GM18858 (cell line): Measurements from ENCODE around the gene APBA1.
"Not testable (repeated sequence)": the region's sequence is repeated elsewhere in the genome, so short reads cannot be mapped to it uniquely, and the experiment has no call there.

Source experiments
- ATAC-seq: cut with Tn5 transposase; IDR thresholded peaks from one replicate; pipeline ENCODE4 v1.9.1; 2021; ENCODE audit not compliant: unreplicated experiment

APBA1 gene

DNA sequence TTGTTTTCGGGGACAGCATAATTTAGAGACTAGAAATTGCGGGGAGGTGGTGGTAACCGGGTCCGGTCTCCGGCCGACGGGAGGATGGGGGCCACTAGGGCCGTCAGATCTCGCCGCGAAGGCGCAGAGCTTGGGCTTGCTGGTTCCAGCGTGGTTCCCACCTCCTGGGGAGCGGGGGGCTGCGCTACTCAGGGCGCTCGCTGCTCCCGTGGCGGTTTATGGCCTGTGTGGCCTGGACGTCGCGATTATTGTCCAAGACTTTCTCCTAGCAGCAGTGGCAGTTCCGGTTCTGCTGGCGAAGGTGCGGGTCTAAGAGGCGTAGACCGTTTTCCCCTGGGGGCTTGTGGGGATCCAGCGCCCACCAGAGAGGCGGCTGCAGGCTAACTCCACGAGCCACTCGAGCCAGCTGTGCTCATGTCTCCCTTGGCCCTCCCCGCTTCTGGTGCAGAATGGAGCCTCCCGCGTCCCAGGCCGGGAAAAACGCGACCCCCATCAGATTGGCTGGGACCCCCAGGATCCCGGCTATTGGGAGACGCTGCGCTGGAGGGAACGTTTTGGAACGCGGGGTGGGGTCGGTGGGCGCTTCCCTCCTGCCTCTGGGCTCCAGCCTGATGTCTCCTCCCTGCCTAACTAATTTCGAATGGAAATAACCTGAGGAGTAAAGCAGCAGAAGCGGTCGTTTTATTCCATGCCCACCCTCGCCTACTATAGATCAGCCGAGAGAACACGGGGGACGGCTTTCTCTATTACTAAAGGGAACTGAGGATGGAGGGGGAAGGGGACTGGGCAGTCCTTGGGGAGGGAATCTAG lies 260.0 kb downstream of the APBA1 start:
- ATAC-seq = no peak

- no peak for ATAC-seq
Measured at GRCh38 chr9:69411246-69411645, 260.9 kb downstream of the APBA1 start.

DNA sequence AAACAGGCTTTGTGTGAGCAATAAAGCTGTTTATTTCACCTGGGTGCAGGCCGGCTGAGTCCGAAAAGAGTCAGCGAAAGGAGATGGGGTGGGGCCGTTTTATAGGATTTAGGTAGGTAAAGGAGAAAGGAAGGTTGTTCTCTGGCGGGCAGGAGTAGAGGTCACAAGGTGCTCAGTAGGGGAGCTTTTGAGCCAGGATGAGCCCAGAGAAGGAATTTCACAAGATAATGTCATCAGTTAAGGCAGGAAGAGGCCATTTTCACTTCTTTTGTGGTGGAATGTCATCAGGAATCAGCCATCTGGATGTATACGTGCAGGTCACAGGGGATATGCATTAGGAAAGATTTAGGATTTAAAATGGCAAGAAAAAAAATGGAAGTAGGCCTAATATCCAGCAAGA lies 262.2 kb downstream of the APBA1 start:
- not testable (repeated sequence) for ATAC-seq

DNA sequence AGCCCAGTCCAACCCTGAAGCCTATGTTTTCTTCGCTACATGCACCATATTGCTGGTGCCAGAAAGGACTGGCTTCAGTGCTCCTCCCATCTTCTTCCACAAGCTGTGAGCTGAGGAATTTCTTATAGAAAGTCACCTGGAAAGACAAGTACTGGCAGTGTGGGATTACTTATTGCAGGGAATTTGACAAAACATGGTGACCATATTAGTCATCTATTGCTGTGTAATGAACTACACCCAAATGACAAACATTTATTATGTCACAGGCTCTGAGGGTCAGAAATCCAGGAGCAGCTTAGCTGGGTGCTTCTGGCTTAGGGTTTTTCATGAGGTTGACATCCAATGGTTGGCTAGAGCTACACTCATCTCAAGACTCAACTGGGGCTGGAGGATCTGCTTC lies 271.7 kb downstream of the APBA1 start:
- no peak for ATAC-seq

DNA sequence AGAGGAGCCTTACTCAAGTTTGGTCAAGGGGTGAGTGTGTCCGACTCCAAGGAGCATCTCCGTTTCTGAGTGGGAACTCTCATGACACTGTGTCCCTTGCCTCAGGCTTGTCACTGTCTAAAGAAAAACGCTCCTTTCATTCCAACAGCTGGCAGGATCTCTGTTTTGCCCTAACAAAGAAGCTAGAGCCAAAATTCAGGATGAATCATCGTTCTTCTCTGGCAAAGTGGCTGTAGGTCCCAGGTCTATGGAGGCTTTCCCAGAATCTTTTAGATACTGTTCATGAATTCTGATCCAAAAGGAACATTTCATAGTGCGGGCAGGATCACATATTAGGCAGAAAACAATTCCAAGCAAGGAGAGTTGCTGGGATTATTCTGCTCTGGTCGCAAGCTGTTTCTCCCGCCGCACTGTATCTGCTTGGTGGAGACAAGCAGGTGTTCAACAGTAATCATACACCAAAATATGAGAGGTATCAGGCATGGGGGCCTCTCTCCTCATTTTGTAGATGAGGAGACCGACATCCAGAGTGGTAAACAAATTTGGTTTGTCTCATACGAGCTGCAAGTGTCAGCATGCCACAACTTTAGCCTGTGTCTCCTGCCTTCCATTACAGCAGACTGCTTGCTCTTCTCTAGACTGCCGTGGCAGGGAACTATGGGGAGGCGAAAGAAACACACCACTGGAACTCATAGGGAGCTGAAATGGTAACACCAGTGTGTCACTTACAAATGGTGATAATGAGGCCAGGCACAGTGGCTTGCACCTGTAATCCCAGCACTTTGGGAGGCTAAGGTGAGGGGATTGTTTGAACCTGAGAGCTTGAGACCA lies 274.6 kb downstream of the APBA1 start:
- no peak for ATAC-seq

GRCh38 chr9:69396759-69397158 lies 275.4 kb downstream of the APBA1 start:
- ATAC-seq = no peak

DNA sequence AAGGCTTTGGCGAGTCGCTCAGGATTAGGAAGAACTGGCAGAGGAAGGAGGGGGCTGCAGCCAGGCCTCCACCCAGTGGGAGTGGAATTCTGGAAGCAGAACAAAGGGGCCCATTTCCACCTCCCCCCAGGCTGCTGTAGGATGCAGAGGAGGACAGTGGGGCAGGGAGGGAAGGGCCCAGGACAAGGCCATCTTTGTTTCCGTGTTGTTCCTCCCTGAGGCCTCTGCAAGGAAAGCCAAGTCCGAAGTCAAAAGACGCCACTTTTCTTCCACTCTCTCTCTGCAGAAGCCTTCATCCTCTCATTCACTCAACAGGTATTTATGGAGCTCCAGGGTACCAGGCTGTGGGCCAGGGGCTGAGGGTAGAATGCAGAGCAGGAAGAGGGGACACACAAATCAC lies 276.5 kb downstream of the APBA1 start:
- ATAC-seq = no peak

DNA sequence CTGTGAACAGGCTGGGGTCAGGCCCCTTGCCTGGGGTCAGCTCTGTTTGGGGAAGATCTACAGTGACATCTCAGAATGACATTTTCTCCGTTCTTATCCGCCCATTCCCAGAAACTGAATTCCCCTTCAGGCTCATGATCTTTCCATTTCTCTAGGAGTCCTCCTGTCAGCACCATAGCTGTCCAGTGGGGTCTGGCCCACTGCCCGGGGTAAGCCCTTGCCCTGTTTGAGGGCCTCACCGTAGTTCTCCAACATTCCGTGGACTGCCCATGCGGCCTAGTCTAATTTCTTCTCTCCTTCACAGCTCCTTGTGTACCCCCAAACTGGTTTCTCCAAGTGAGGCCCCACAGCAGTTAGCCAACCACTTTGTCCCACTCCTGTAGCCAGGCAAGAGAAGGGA lies 278.7 kb downstream of the APBA1 start:
- no peak for ATAC-seq

DNA sequence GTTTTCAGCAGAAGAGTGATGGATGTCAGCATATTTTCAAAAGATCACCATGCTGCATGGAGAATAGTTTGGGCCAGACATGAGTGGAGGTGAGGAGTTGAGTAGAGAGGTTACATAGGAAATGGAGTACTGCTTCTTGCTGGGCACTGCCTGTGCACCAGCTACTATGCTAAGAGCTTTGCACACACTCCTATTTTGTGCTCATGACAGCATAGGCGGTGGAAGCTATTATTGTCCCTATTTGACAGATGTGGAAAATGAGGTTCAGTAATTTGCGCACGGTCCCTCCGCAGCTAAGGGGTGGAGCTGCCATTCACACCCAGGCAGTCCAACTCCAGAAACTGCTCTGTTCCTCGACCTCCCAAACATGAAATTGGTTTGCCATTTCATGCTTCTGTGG lies 279.3 kb downstream of the APBA1 start:
- ATAC-seq = no peak

DNA sequence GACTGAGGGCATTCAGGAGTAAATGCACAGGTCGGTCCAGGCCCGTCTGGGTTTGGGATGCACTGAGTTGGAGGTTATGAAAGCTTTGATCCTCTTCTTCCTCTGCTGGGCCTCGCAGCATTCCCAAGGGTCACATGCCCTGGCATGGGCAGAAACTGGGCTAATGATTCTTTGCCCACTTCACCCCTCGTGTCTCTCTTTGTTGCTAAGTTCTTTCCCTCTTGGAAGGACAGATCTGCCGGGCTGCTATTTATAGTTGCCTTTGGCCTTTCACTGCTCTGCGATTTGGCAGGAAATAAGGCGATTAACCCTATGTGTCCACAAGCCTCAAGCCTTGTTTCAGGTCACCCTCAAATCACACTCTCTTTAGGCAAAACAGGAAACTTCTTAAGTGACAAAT lies 280.2 kb downstream of the APBA1 start:
- ATAC-seq = no peak

- no peak for ATAC-seq
Measured at GRCh38 chr9:69391487-69391886, 280.7 kb downstream of the APBA1 start.

DNA sequence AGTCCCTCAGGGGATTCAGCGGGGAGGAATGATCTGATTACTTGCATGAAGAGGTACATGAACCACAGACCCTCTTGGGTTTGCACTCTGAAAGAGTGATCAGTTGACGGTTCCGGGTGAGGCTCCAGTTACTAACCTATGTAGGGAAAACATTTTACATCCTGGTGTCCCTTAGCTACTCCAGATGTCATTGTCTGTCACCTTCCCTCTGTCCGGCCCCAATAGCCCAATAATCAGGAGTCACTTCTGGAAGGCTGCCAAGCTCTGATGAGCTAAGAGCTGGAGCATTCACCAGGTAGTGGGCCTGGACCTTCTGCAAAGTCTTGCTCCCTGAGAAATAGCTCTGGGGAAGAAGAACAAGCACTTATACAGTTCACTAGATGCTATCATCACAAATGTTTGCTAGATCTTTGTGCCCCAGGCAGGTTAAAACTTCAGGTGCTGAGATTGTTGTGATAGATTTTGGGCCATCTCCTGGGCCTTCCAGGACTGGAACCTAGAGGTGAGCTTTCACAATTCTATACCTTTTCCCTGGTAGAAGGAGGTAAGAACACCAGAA lies 282.7 kb downstream of the APBA1 start:
- ATAC-seq = no peak

DNA sequence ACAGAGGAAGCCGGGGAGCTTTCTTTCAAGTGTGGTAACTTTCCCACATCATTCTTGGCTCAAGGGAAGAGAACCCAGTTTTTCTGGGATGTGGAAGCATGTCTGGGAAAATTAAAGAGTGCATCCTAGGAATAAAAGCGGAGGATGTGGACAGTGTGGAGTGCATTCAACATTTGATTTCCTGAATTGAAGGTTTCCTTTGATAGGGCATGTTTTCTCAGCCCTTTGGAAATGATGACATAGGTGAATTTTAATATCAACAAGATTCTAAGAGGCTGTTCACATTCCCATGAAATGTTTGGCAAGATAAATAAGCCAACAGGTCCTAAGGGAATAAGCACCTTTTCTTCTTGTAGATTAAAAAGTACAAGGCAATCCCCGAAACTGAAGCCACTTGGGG lies 283.6 kb downstream of the APBA1 start:
- ATAC-seq = no peak

- ATAC-seq = no peak
Measured at GRCh38 chr9:69386651-69387050, 285.5 kb downstream of the APBA1 start.

- ATAC-seq = no peak
Measured at GRCh38 chr9:69385581-69386033, 286.6 kb downstream of the APBA1 start.

DNA sequence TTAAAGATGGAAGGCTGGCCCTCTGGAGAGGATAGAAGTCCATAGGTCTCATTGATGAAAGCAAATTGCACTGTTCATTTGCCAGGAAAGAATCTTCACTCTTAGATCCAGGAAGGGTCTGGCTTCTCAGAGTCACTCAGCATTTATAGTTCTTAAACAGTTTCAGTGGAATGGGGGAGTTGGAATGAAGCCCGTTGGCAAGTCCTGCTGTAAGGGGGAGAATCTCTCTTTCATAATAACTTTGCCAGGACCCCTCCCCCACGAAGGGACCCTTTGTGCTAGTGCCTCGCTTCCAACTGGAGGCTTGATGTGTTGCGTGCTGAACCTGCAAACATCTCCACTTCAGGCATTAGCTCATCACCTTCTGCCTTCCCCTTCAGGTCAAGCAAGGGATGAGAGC lies 290.0 kb downstream of the APBA1 start:
- ATAC-seq = no peak

DNA sequence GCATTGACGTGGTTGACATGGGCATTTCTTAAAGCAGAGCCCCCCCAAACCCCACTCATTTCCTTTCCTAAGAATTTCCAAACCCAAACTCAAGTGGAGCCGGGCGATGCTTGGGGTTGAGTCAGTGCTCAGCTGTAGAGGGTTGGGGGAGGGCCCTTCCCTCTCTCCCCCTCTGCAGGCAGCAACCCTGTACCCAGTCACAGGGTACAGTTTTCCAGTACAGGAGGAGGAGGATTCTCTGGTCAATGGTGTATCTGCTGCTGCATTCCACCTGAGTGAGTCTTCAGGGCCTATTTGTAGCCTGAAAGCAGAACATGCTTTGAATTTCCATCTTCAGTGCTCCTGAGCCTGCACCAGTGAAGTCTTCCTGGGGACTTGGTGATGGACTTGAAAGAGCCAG lies 291.4 kb downstream of the APBA1 start:
- ATAC-seq = no peak

DNA sequence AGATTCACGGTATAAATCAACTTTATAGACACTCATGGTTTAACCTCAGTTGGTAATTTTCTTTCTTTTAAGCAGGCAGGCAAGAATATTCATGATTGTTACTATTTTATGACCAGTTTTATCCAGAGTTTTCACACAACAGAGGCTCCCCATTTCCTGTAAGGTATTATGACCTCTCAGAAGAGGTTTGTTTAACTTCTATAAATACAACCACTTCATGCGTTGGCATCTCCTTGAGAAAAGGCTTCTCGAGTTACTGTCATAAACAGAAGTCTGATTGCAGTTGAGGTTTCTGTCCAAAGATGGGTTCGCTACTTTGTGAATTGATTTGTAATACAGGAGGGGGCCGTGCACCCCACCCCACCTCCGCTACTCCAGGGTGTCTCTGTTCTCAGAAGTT lies 291.9 kb downstream of the APBA1 start:
- ATAC-seq = no peak

GRCh38 chr9:69379270-69379982 lies 292.7 kb downstream of the APBA1 start:
- no peak for ATAC-seq

GRCh38 chr9:69377981-69378380 lies 294.2 kb downstream of the APBA1 start:
- ATAC-seq = no peak
